ENCODE results near the gene RBM17. TPM values are rescaled to one million over a fixed set of nuclear protein-coding genes. Genes with fewer than 3 reads are reported as not detected.

Gene RBM17
- total and polyA plus RNA-seq, 2 experiments from 2014 or later: 86.2 to 125 TPM

- no peak for DNase-seq (ENCODE audit: low read depth in 1 of 2, low spot score in 1 of 2)
- H3K36me3 ChIP-seq: no peaks in the 10 kb centered on the region
- H3K27ac ChIP-seq: no peak overlapping the region
- no peaks in the 10 kb centered on the region for H3K27me3 ChIP-seq
- H3K4me3 ChIP-seq: no peak overlapping the region
- no peaks in the 10 kb centered on the region for H3K9me3 ChIP-seq (ENCODE audit: low read depth)
- H3K4me1 ChIP-seq (ENCODE audit: low read depth): no peaks in the 10 kb centered on the region
- TF ChIP-seq CTCF (IDR thresholded peaks at IDR 0.05; ENCODE audit: low read depth, low read length): no peak
Observed at GRCh38 chr10:6067457-6067856, 21.4 kb upstream of the RBM17 start.

- no peak for TF ChIP-seq CTCF (IDR thresholded peaks at IDR 0.05; ENCODE audit: low read depth, low read length)
- Histone ChIP-seq H3K36me3 (no peaks in the 10 kb centered on the region), H3K4me1 (ENCODE audit: low read depth) (no peaks in the 10 kb centered on the region), H3K27me3 (no peaks in the 10 kb centered on the region), H3K9me3 (ENCODE audit: low read depth) (no peaks in the 10 kb centered on the region), H3K27ac (no peak overlapping the region), H3K4me3 (no peak overlapping the region)
- DNase-seq (ENCODE audit: low read depth in 1 of 2, low spot score in 1 of 2): no peak
Observed at GRCh38 chr10:6068006-6068405, 20.8 kb upstream of the RBM17 start.

GRCh38 chr10:6068422-6068821 is 20.4 kb upstream of the RBM17 start:
- no peak for DNase-seq (ENCODE audit: low read depth in 1 of 2, low spot score in 1 of 2)
- Histone ChIP-seq H3K27me3 (no peaks in the 10 kb centered on the region), H3K4me1 (ENCODE audit: low read depth) (no peaks in the 10 kb centered on the region), H3K27ac (no peak overlapping the region), H3K36me3 (no peaks in the 10 kb centered on the region), H3K4me3 (no peak overlapping the region), H3K9me3 (ENCODE audit: low read depth) (no peaks in the 10 kb centered on the region)
- TF ChIP-seq CTCF (IDR thresholded peaks at IDR 0.05; ENCODE audit: low read depth, low read length): no peak

GRCh38 chr10:6069081-6069931 is 19.5 kb upstream of the RBM17 start:
- DNase-seq (ENCODE audit: low read depth in 1 of 2, low spot score in 1 of 2): no peak
- H3K4me3 ChIP-seq: no peak overlapping the region
- no peak for TF ChIP-seq CTCF (IDR thresholded peaks at IDR 0.05; ENCODE audit: low read depth, low read length)
- H3K36me3 ChIP-seq: no peaks in the 10 kb centered on the region
- no peaks in the 10 kb centered on the region for H3K9me3 ChIP-seq (ENCODE audit: low read depth)
- H3K4me1 ChIP-seq (ENCODE audit: low read depth): no peaks in the 10 kb centered on the region
- no peak overlapping the region for H3K27ac ChIP-seq
- H3K27me3 ChIP-seq: no peaks in the 10 kb centered on the region

- H3K27me3 ChIP-seq: no peaks in the 10 kb centered on the region
- H3K4me1 ChIP-seq (ENCODE audit: low read depth): no peaks in the 10 kb centered on the region
- H3K9me3 ChIP-seq (ENCODE audit: low read depth): no peaks in the 10 kb centered on the region
- no peaks in the 10 kb centered on the region for H3K36me3 ChIP-seq
- no peak overlapping the region for H3K4me3 ChIP-seq
- no peak for TF ChIP-seq CTCF (IDR thresholded peaks at IDR 0.05; ENCODE audit: low read depth, low read length)
- H3K27ac ChIP-seq: no peak overlapping the region
- peak in 1 of 2 donors; percentile 33 for DNase-seq (ENCODE audit: low read depth in 1 of 2, low spot score in 1 of 2)
Observed at GRCh38 chr10:6070660-6071059, 18.2 kb upstream of the RBM17 start.

Measured in cardiac muscle cell (in vitro differentiated cells and primary cell).